ENCODE data around the gene CITED1. TPM values are rescaled to one million over a fixed set of nuclear protein-coding genes. Genes with fewer than 3 reads are reported as not detected.

The CITED1 gene
- polyA plus RNA-seq, 6 donors from 2014 or later: 0.83 TPM; not detected in 5

GRCh38 chrX:72317139-72317538 is 11.4 kb upstream of the CITED1 start:
- H3K27me3 Mint-ChIP-seq: peaks cover 0 to 45% (median 6%) of the 10 kb centered on the region in 3 donors
- H3K4me1 Mint-ChIP-seq: no peaks in the 10 kb centered on the region
- ATAC-seq (ENCODE audit: low read depth in 2 of 2) (no peak), DNase-seq (no peak)
- no peaks in the 10 kb centered on the region for H3K36me3 Mint-ChIP-seq
- no peak overlapping the region for H3K27ac Mint-ChIP-seq
- H3K4me3 Mint-ChIP-seq: no peak overlapping the region
- H3K9me3 Mint-ChIP-seq: peaks cover 0 to 4% (median 0%) of the 10 kb centered on the region in 7 donors

- no peak for DNase-seq
- no peaks in the 10 kb centered on the region for H3K36me3 Mint-ChIP-seq
- H3K9me3 Mint-ChIP-seq: peaks cover 0 to 4% (median 0%) of the 10 kb centered on the region in 7 donors
- H3K27ac Mint-ChIP-seq: no peak overlapping the region
- no peak for ATAC-seq (ENCODE audit: low read depth in 2 of 2)
- peaks cover 0 to 47% (median 6%) of the 10 kb centered on the region in 3 donors for H3K27me3 Mint-ChIP-seq
- no peaks in the 10 kb centered on the region for H3K4me1 Mint-ChIP-seq
- H3K4me3 Mint-ChIP-seq: no peak overlapping the region
These were observed 10.8 kb upstream of the CITED1 start for GRCh38 chrX:72316408-72317110.

- Mint-ChIP-seq H3K4me3 (no peak overlapping the region), H3K9me3 (peaks cover 0 to 4% (median 0%) of the 10 kb centered on the region in 7 donors), H3K36me3 (no peaks in the 10 kb centered on the region), H3K27ac (no peak overlapping the region), H3K27me3 (peaks cover 0 to 47% (median 6%) of the 10 kb centered on the region in 3 donors), H3K4me1 (no peaks in the 10 kb centered on the region)
- ATAC-seq (ENCODE audit: low read depth in 2 of 2): no peak
- DNase-seq: no peak
These were observed 9.2 kb upstream of the CITED1 start for GRCh38 chrX:72314881-72315280.

GRCh38 chrX:72313707-72314641 is 8.3 kb upstream of the CITED1 start:
- Mint-ChIP-seq H3K4me3 (no peak overlapping the region), H3K4me1 (peaks cover 0 to 6% (median 5%) of the 10 kb centered on the region in 3 donors), H3K36me3 (no peaks in the 10 kb centered on the region), H3K27me3 (peaks cover 3 to 47% (median 6%) of the 10 kb centered on the region in 3 donors), H3K9me3 (peaks cover 0 to 2% (median 0%) of the 10 kb centered on the region in 7 donors), H3K27ac (peak overlapping the region in 1 of 6 donors; percentile 77)
- DNase-seq: no peak
- no peak for ATAC-seq (ENCODE audit: low read depth in 2 of 2)

GRCh38 chrX:72312311-72312940 is 6.7 kb upstream of the CITED1 start:
- H3K36me3 Mint-ChIP-seq: no peaks in the 10 kb centered on the region
- DNase-seq (no peak), ATAC-seq (ENCODE audit: low read depth in 2 of 2) (no peak)
- H3K4me1 Mint-ChIP-seq: peaks cover 11 to 19% (median 18%) of the 10 kb centered on the region in 3 donors
- H3K4me3 Mint-ChIP-seq: no peak overlapping the region
- H3K27ac Mint-ChIP-seq: no peak overlapping the region
- H3K27me3 Mint-ChIP-seq: peaks cover 14 to 52% (median 16%) of the 10 kb centered on the region in 3 donors
- peaks cover 0 to 2% (median 0%) of the 10 kb centered on the region in 7 donors for H3K9me3 Mint-ChIP-seq

- Mint-ChIP-seq H3K4me3 (peak overlapping the region; percentile 47 to 94 (median 86)), H3K36me3 (no peaks in the 10 kb centered on the region), H3K27me3 (peaks cover 22 to 54% (median 31%) of the 10 kb centered on the region in 3 donors), H3K9me3 (peaks cover 0 to 2% (median 0%) of the 10 kb centered on the region in 7 donors), H3K27ac (no peak overlapping the region), H3K4me1 (peaks cover 26 to 39% (median 29%) of the 10 kb centered on the region in 3 donors)
- ATAC-seq (ENCODE audit: low read depth in 2 of 2) (no peak), DNase-seq (no peak)
These were observed 3.8 kb upstream of the CITED1 start for GRCh38 chrX:72309297-72310071.

- Mint-ChIP-seq H3K27ac (peak overlapping the region in 1 of 6 donors; percentile 94), H3K4me1 (peaks cover 27 to 42% (median 33%) of the 10 kb centered on the region in 3 donors), H3K36me3 (no peaks in the 10 kb centered on the region), H3K27me3 (peaks cover 26 to 51% (median 35%) of the 10 kb centered on the region in 3 donors), H3K9me3 (peaks cover 0 to 2% (median 0%) of the 10 kb centered on the region in 7 donors), H3K4me3 (peak overlapping the region; percentile 79 to 94 (median 86))
- DNase-seq (no peak), ATAC-seq (ENCODE audit: low read depth in 2 of 2) (peak; percentile 12 to 32)
These were observed 3.0 kb upstream of the CITED1 start for GRCh38 chrX:72308566-72309296.

- peaks cover 27 to 42% (median 33%) of the 10 kb centered on the region in 3 donors for H3K4me1 Mint-ChIP-seq
- DNase-seq: no peak
- H3K27ac Mint-ChIP-seq: peak overlapping the region in 1 of 6 donors; percentile 94
- H3K4me3 Mint-ChIP-seq: peak overlapping the region; percentile 79 to 94 (median 86)
- ATAC-seq (ENCODE audit: low read depth in 2 of 2): no peak
- H3K36me3 Mint-ChIP-seq: no peaks in the 10 kb centered on the region
- peaks cover 26 to 50% (median 41%) of the 10 kb centered on the region in 3 donors for H3K27me3 Mint-ChIP-seq
- H3K9me3 Mint-ChIP-seq: peaks cover 0 to 2% (median 0%) of the 10 kb centered on the region in 7 donors
These were observed 2.5 kb upstream of the CITED1 start for GRCh38 chrX:72308209-72308565.

GRCh38 chrX:72307646-72308051 is 1.9 kb upstream of the CITED1 start:
- ATAC-seq (ENCODE audit: low read depth in 2 of 2) (no peak), DNase-seq (no peak)
- Mint-ChIP-seq H3K36me3 (peaks cover 0 to 2% of the 10 kb centered on the region in 2 donors), H3K4me3 (peak overlapping the region; percentile 85 to 94 (median 93)), H3K27me3 (peaks cover 29 to 50% (median 45%) of the 10 kb centered on the region in 3 donors), H3K4me1 (peaks cover 27 to 42% (median 33%) of the 10 kb centered on the region in 3 donors), H3K27ac (peak overlapping the region in 2 of 6 donors; percentile 72 to 80), H3K9me3 (peaks cover 0 to 2% (median 0%) of the 10 kb centered on the region in 7 donors)

GRCh38 chrX:72306851-72307645 is 1.3 kb upstream of the CITED1 start:
- H3K36me3 Mint-ChIP-seq: peaks cover 0 to 7% of the 10 kb centered on the region in 2 donors
- peaks cover 0 to 2% (median 0%) of the 10 kb centered on the region in 7 donors for H3K9me3 Mint-ChIP-seq
- DNase-seq (no peak), ATAC-seq (ENCODE audit: low read depth in 2 of 2) (peak; percentile 61 to 62)
- peak overlapping the region in 1 of 6 donors; percentile 80 for H3K27ac Mint-ChIP-seq
- peaks cover 27 to 42% (median 33%) of the 10 kb centered on the region in 3 donors for H3K4me1 Mint-ChIP-seq
- H3K27me3 Mint-ChIP-seq: peaks cover 34 to 50% (median 46%) of the 10 kb centered on the region in 3 donors
- peak overlapping the region; percentile 85 to 94 (median 94) for H3K4me3 Mint-ChIP-seq

GRCh38 chrX:72306085-72306801 is 529 bp upstream of the CITED1 start:
- H3K4me3 Mint-ChIP-seq: peak overlapping the region; percentile 85 to 94 (median 92)
- peaks cover 0 to 7% of the 10 kb centered on the region in 2 donors for H3K36me3 Mint-ChIP-seq
- peaks cover 39 to 56% (median 54%) of the 10 kb centered on the region in 3 donors for H3K27me3 Mint-ChIP-seq
- DNase-seq: no peak
- H3K27ac Mint-ChIP-seq: peak overlapping the region in 1 of 6 donors; percentile 80
- peak; percentile 11 to 23 for ATAC-seq (ENCODE audit: low read depth in 2 of 2)
- peaks cover 0 to 2% (median 0%) of the 10 kb centered on the region in 7 donors for H3K9me3 Mint-ChIP-seq
- peaks cover 27 to 42% (median 33%) of the 10 kb centered on the region in 3 donors for H3K4me1 Mint-ChIP-seq

Measured in naive B cell (primary cell).